GM12872 (cell line): ENCODE data around the gene ZNF408.

Experiments
- CTCF ChIP-seq: IDR thresholded peaks from 3 replicates; pipeline ENCODE4 v1.5.1; 2011; ENCODE audit warnings: low read depth, mild to moderate bottlenecking, low read length, moderate library complexity; ENCODE audit not compliant: insufficient read depth

ZNF408 gene

GRCh38 chr11:46705070-46705688, 4.3 kb downstream of the ZNF408 start:
- no peak for TF ChIP-seq CTCF

GRCh38 chr11:46706886-46707285, 6.1 kb downstream of the ZNF408 start:
- TF ChIP-seq CTCF, result no peak

GRCh38 chr11:46710821-46711269, 10.0 kb downstream of the ZNF408 start:
- TF ChIP-seq CTCF, result no peak

- no peak for TF ChIP-seq CTCF
These were observed 10.5 kb downstream of the ZNF408 start for GRCh38 chr11:46711303-46711702.

GRCh38 chr11:46712874-46713576, 12.2 kb downstream of the ZNF408 start:
- TF ChIP-seq CTCF, result no peak

- TF ChIP-seq CTCF, result no peak
These were observed 17.6 kb downstream of the ZNF408 start for GRCh38 chr11:46718155-46719019.

GRCh38 chr11:46719048-46719542, 18.3 kb downstream of the ZNF408 start, which contains the start of gene F2:
Gene F2 (plus strand): TSS chr11:46719213. CDS start chr11:46719236, 23 bp downstream.
- TF ChIP-seq CTCF, result no peak
